ENCODE results near the gene FXYD7.

- TF ChIP-seq GLIS3 (CRISPR knock-in tag; IDR thresholded peaks at IDR 0.05) (no peak), TSHZ2 (CRISPR knock-in tag; IDR thresholded peaks at IDR 0.05) (no peak; the same call in 1 of the 2 replicates), PATZ1 (CRISPR knock-in tag; IDR thresholded peaks at IDR 0.05; ENCODE audit: borderline replicate concordance) (no peak), BACH2 (CRISPR knock-in tag; IDR thresholded peaks at IDR 0.05; ENCODE audit: borderline replicate concordance) (no peak), ZNF70 (CRISPR knock-in tag; IDR thresholded peaks at IDR 0.05) (no peak), ZFP30 (CRISPR knock-in tag; IDR thresholded peaks at IDR 0.05) (no peak), ZC3H10 (CRISPR knock-in tag; IDR thresholded peaks at IDR 0.05) (no peak), RARB (CRISPR knock-in tag; IDR thresholded peaks at IDR 0.05) (no peak), ZNF8 (CRISPR knock-in tag; IDR thresholded peaks at IDR 0.05) (no peak)
These were observed 18.7 kb upstream of the FXYD7 start for GRCh38 chr19:35124098-35125060.
